ENCODE measurements around the gene CSH1. TPM values are rescaled to one million over a fixed set of nuclear protein-coding genes. Genes with fewer than 3 reads are reported as not detected.
"Not testable (repeated sequence)": the region's sequence is repeated elsewhere in the genome, so short reads cannot be mapped to it uniquely, and the experiment has no call there.

Gene CSH1
- polyA plus RNA-seq, 1 of the 3 experiments (the other 2 are of a cell fraction), result not detected

DNA sequence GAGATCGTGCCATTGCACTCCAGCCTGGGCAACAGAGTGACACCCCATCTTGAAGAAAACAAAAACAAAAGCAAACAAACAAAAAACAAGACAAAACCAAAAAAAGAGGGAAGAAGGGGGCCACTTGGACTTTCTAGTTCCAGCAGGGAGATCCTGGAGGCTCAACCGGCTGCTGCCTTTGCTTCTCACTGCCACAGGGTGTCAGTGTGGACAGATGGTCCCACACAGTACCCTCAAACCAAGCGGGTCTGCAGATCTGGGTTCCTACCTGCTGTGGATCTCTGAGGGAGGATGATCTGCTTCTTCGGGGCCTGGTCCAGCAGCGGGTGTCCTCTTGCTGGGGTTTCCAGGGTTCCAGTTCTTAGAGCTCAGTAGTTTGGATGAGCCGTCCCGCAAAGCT lies 29.7 kb downstream of the CSH1 start:
- H3K9ac ChIP-seq; H3K4me3 ChIP-seq (ENCODE audit: low read depth in 2 of 2, low read length in 1 of 2); H3K36me3 ChIP-seq (replicated peaks in 1 of 2; ENCODE audit: control insufficient read depth in 1 of 2, insufficient read depth in 2 of 2, low read length in 1 of 2); H3F3A ChIP-seq (replicated peaks; ENCODE audit: insufficient read depth); H3K9me3 ChIP-seq; H3K4me1 ChIP-seq (ENCODE audit: control insufficient read depth in 1 of 2, insufficient read depth in 2 of 2, low read depth in 1 of 2, low read length in 1 of 2); POLR2A ChIA-PET; H3K79me2 ChIP-seq (ENCODE audit: insufficient read depth); H3K27me3 ChIP-seq (ENCODE audit: insufficient read depth); H2AFZ ChIP-seq (ENCODE audit: low read depth); H4K20me1 ChIP-seq (ENCODE audit: insufficient read depth); H3K27ac ChIP-seq (ENCODE audit: low read depth in 2 of 2, low read length in 1 of 2); H3K9me2 ChIP-seq; H3K4me2 ChIP-seq; DNase-seq: not testable (repeated sequence)
- WGBS (ENCODE audit: low lambda C conversion rate), result 85% methylated on average over 4 of the region's 7 CpGs
- CTCF ChIA-PET, result interaction anchor here (0.7 to 4.7 kb wide), 41 partner anchors 12 to 488 kb away, joined by 3 to 50 read pairs (median 5); partner anchors contain the start of genes CSHL1, DCAF7, GH1 and GH2

DNA sequence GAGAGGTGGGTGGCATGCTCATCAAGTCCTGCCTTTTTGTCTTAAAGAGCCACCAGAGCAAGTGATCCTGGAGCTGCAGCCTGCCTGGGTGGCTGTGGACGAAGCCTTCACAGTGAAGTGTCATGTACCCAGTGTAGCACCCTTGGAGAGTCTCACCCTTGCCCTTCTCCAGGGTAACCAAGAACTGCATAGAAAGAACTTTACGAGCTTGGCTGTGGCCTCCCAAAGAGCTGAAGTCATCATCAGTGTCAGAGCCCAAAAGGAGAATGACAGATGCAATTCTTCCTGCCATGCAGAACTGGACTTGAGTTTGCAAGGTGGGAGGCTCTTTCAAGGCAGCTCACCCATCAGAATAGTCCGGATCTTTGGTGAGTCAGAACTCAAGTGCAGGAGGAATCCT lies 37.1 kb downstream of the CSH1 start:
- H2AFZ ChIP-seq (ENCODE audit: low read depth), result no peak overlapping the region
- no peak overlapping the region for H3K9ac ChIP-seq
- H3K27ac ChIP-seq (ENCODE audit: low read depth in 2 of 2, low read length in 1 of 2), result no peak overlapping the region
- H3K27me3 ChIP-seq (ENCODE audit: insufficient read depth), result peaks cover 31% of the 10 kb centered on the region
- ChIA-PET POLR2A (no interaction called here), CTCF (interaction anchor here (0.8 to 4.6 kb wide), 12 partner anchors 11 to 434 kb away, joined by 3 to 20 read pairs (median 5); partner anchors contain the start of genes GH2 and SMARCD2)
- H3K9me3 ChIP-seq, result no peaks in the 10 kb centered on the region
- H3K36me3 ChIP-seq (replicated peaks in 1 of 2; ENCODE audit: control insufficient read depth in 1 of 2, insufficient read depth in 2 of 2, low read length in 1 of 2), result no peaks in the 10 kb centered on the region
- WGBS (ENCODE audit: low lambda C conversion rate), result 38% methylated on average over 3 of the region's 3 CpGs
- no peak overlapping the region for H3K4me2 ChIP-seq
- H3K79me2 ChIP-seq (ENCODE audit: insufficient read depth), result no peaks in the 10 kb centered on the region
- no peaks in the 10 kb centered on the region for H3K9me2 ChIP-seq
- H3K4me3 ChIP-seq (ENCODE audit: low read depth in 2 of 2, low read length in 1 of 2), result no peak overlapping the region
- TF ChIP-seq, protein P1, sequence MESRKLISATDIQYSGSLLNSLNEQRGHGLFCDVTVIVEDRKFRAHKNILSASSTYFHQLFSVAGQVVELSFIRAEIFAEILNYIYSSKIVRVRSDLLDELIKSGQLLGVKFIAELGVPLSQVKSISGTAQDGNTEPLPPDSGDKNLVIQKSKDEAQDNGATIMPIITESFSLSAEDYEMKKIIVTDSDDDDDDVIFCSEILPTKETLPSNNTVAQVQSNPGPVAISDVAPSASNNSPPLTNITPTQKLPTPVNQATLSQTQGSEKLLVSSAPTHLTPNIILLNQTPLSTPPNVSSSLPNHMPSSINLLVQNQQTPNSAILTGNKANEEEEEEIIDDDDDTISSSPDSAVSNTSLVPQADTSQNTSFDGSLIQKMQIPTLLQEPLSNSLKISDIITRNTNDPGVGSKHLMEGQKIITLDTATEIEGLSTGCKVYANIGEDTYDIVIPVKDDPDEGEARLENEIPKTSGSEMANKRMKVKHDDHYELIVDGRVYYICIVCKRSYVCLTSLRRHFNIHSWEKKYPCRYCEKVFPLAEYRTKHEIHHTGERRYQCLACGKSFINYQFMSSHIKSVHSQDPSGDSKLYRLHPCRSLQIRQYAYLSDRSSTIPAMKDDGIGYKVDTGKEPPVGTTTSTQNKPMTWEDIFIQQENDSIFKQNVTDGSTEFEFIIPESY (IDR thresholded peaks at IDR 0.05; ENCODE audit: borderline replicate concordance, low read depth), result no peak
- TF ChIP-seq RCOR1 (IDR thresholded peaks at IDR 0.05; ENCODE audit: low read length), result no peak
- TF ChIP-seq FOSL2 (IDR thresholded peaks at IDR 0.05; ENCODE audit: borderline replicate concordance, low read depth), result no peak
- no peak for TF ChIP-seq JUND (IDR thresholded peaks at IDR 0.05)
- TF ChIP-seq GABPA (IDR thresholded peaks at IDR 0.05; ENCODE audit: low read depth), result no peak
- no peak for TF ChIP-seq RXRA (IDR thresholded peaks at IDR 0.05; ENCODE audit: borderline replicate concordance, low read depth)
- no peak for TF ChIP-seq MEF2A (IDR thresholded peaks at IDR 0.05; ENCODE audit: borderline replicate concordance, low read depth)
- TF ChIP-seq, protein P2, sequence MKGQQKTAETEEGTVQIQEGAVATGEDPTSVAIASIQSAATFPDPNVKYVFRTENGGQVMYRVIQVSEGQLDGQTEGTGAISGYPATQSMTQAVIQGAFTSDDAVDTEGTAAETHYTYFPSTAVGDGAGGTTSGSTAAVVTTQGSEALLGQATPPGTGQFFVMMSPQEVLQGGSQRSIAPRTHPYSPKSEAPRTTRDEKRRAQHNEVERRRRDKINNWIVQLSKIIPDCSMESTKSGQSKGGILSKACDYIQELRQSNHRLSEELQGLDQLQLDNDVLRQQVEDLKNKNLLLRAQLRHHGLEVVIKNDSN (IDR thresholded peaks at IDR 0.05; ENCODE audit: borderline replicate concordance, low read depth), result no peak
- TF ChIP-seq EP300 (IDR thresholded peaks at IDR 0.05; ENCODE audit: borderline replicate concordance in 1 of 2, low read depth in 1 of 2, low read length in 1 of 2), result no peak
- no peaks in the 10 kb centered on the region for H3K4me1 ChIP-seq (ENCODE audit: control insufficient read depth in 1 of 2, insufficient read depth in 2 of 2, low read depth in 1 of 2, low read length in 1 of 2)
- H3F3A ChIP-seq (replicated peaks; ENCODE audit: insufficient read depth), result no peaks in the 10 kb centered on the region
- H4K20me1 ChIP-seq (ENCODE audit: insufficient read depth), result no peaks in the 10 kb centered on the region
- DNase-seq, result no peak

DNA sequence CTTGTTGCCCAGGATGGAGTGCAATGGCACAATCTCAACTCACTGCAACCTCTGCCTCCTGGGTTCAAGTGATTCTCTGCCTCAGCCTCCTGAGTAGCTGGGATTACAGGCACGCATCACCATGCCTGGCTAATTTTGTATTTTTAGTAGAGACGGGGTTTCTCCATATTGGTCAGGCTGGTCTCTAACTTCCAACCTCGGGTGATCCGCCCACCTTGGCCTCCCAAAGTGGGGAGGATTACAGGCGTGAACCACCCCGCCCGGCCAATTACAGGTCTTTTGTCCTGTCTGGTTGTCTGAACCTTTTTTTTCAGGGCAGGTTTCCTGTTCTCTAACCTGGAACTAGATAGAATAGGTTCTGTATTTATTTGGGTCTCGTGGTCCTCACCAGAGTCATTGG lies 39.9 kb downstream of the CSH1 start:
- not testable (repeated sequence) for DNase-seq; H3K36me3 ChIP-seq (replicated peaks in 1 of 2; ENCODE audit: control insufficient read depth in 1 of 2, insufficient read depth in 2 of 2, low read length in 1 of 2); H3K4me2 ChIP-seq; H3K9ac ChIP-seq; H3F3A ChIP-seq (replicated peaks; ENCODE audit: insufficient read depth); H3K79me2 ChIP-seq (ENCODE audit: insufficient read depth); H3K27ac ChIP-seq (ENCODE audit: low read depth in 2 of 2, low read length in 1 of 2); H3K9me3 ChIP-seq; H3K4me3 ChIP-seq (ENCODE audit: low read depth in 2 of 2, low read length in 1 of 2); H2AFZ ChIP-seq (ENCODE audit: low read depth); H3K4me1 ChIP-seq (ENCODE audit: control insufficient read depth in 1 of 2, insufficient read depth in 2 of 2, low read depth in 1 of 2, low read length in 1 of 2); H4K20me1 ChIP-seq (ENCODE audit: insufficient read depth); H3K9me2 ChIP-seq
- POLR2A ChIA-PET, result interaction anchor here (0.7 kb wide), 1 partner anchor 235 kb away, joined by 5 read pairs; no protein-coding TSS in a partner anchor
- 88% methylated on average over 8 of the region's 8 CpGs for WGBS (ENCODE audit: low lambda C conversion rate)
- CTCF ChIA-PET, result interaction anchor here (0.6 to 6.4 kb wide), 16 partner anchors 10 to 430 kb away, joined by 3 to 50 read pairs (median 3); partner anchors contain the start of gene GH2
- peaks cover 35% of the 10 kb centered on the region for H3K27me3 ChIP-seq (ENCODE audit: insufficient read depth)
